HEK293 (cell line): ENCODE measurements around the gene PPIA.
A peak's percentile ranks its signal among the peaks of the same experiment; 100 is the strongest.

Experiments used
- CTCF ChIA-PET: fragments of 350-600 bp; formaldehyde crosslinking; extraction: SDS; loops from one replicate; lab custom pipeline; 2021; ENCODE audit warnings: antibody characterized with exemption; lab: Yijun Ruan, JAX
- POLR2A ChIA-PET: fragments of 300-600 bp; formaldehyde crosslinking; extraction: SDS; loops from one replicate; lab custom pipeline; 2020; ENCODE audit warnings: antibody characterized with exemption, inconsistent platforms; lab: Yijun Ruan, JAX
- H3K27ac ChIP-seq: fragments of 200-500 bp; sonication (Bioruptor generic); 2 replicates; pipeline ENCODE4 v1.5.1; 2014; ENCODE audit warnings: low read depth, low read length, control low read depth, inconsistent platforms; ENCODE audit errors: extremely low read depth
- H3K36me3 ChIP-seq, 2 experiments: fragments of 200-500 bp in 1 of 2; sonication (Bioruptor generic) in 1 of 2; 1 replicate in 1 of 2; 2 replicates in 1 of 2; pipeline ENCODE4 v1.5.1; 2014 to 2017; ENCODE audit warnings: inconsistent platforms in 2 of 2, low read length in 2 of 2; ENCODE audit not compliant: control insufficient read depth in 2 of 2, insufficient read depth in 1 of 2
- H3K4me1 ChIP-seq: fragments of 200-500 bp; sonication (Bioruptor generic); 2 replicates; pipeline ENCODE4 v1.5.1; 2014; ENCODE audit warnings: mild to moderate bottlenecking, low read length, inconsistent platforms; ENCODE audit not compliant: control insufficient read depth, insufficient read depth
- H3K4me3 ChIP-seq: 2 replicates; pipeline ENCODE4 v1.5.1; 2011; ENCODE audit warnings: low read depth, mild to moderate bottlenecking, control low read depth, low read length, moderate library complexity
- H3K9me3 ChIP-seq: fragments of 200-500 bp; sonication (Bioruptor generic); 2 replicates; pipeline ENCODE4 v1.5.1; 2014; ENCODE audit warnings: low read depth, low read length, inconsistent platforms; ENCODE audit not compliant: control insufficient read depth, insufficient read depth
- GFI1B ChIP-seq: fragments of 450-650 bp; formaldehyde crosslinking; IDR thresholded peaks from 2 replicates; pipeline ENCODE4 v1.5.1; 2016; ENCODE audit warnings: missing biosample characterization, missing genetic modification characterization
- GLI4 ChIP-seq: fragments of 450-650 bp; formaldehyde crosslinking; IDR thresholded peaks from 2 replicates; pipeline ENCODE4 v1.5.1; 2016; ENCODE audit warnings: missing biosample characterization, missing genetic modification characterization
- HOXD13 ChIP-seq: sonication (generic); formaldehyde crosslinking; IDR thresholded peaks from 2 replicates; pipeline ENCODE4 v1.8.0; 2022; ENCODE audit warnings: missing genetic modification reagents, borderline replicate concordance
- KLF16 ChIP-seq: fragments of 450-650 bp; formaldehyde crosslinking; IDR thresholded peaks from 2 replicates; pipeline ENCODE4 v1.5.1; 2017; ENCODE audit warnings: missing biosample characterization, missing genetic modification characterization
- KLF7 ChIP-seq: fragments of 450-650 bp; formaldehyde crosslinking; IDR thresholded peaks from 2 replicates; pipeline ENCODE4 v1.5.1; 2016; ENCODE audit warnings: missing biosample characterization, missing genetic modification characterization, borderline replicate concordance
- MEIS1 ChIP-seq: sonication (generic); formaldehyde crosslinking; IDR thresholded peaks from 2 replicates; pipeline ENCODE4 v1.8.1; 2022; ENCODE audit warnings: missing genetic modification reagents, mild to moderate bottlenecking, borderline replicate concordance
- SP2 ChIP-seq: fragments of 450-650 bp; formaldehyde crosslinking; IDR thresholded peaks from 2 replicates; pipeline ENCODE4 v1.5.1; 2016; ENCODE audit warnings: missing biosample characterization, missing genetic modification characterization
- SP3 ChIP-seq: fragments of 450-650 bp; formaldehyde crosslinking; IDR thresholded peaks from 2 replicates; pipeline ENCODE4 v1.5.1; 2016; ENCODE audit warnings: missing biosample characterization, missing genetic modification characterization
- YY1 ChIP-seq: fragments of 450-650 bp; formaldehyde crosslinking; IDR thresholded peaks from 2 replicates; pipeline ENCODE4 v1.5.1; 2018; ENCODE audit warnings: missing biosample characterization, missing genetic modification characterization
- YY2 ChIP-seq: fragments of 450-650 bp; formaldehyde crosslinking; IDR thresholded peaks from 2 replicates; pipeline ENCODE4 v1.5.1; 2016; ENCODE audit warnings: missing biosample characterization, missing genetic modification characterization
- ZBTB8A ChIP-seq: fragments of 450-650 bp; formaldehyde crosslinking; IDR thresholded peaks from 2 replicates; pipeline ENCODE4 v1.5.1; 2016; ENCODE audit warnings: missing biosample characterization, missing genetic modification characterization
- ZNF184 ChIP-seq: fragments of 450-650 bp; IDR thresholded peaks from 2 replicates; pipeline ENCODE4 v1.5.1; 2018; ENCODE audit warnings: missing biosample characterization, mild to moderate bottlenecking, missing genetic modification characterization
- ZNF341 ChIP-seq: fragments of 450-650 bp; formaldehyde crosslinking; IDR thresholded peaks from 2 replicates; pipeline ENCODE4; 2016; ENCODE audit warnings: low read depth, missing biosample characterization, missing genetic modification characterization
- ZNF529 ChIP-seq: fragments of 450-650 bp; formaldehyde crosslinking; IDR thresholded peaks from 2 replicates; pipeline ENCODE4 v1.5.1; 2017; ENCODE audit warnings: missing genetic modification characterization, missing biosample characterization; ENCODE audit not compliant: insufficient replicate concordance
- ZNF530 ChIP-seq: fragments of 450-650 bp; formaldehyde crosslinking; IDR thresholded peaks from 2 replicates; pipeline ENCODE4 v1.5.1; 2016; ENCODE audit warnings: low read depth, missing biosample characterization, missing genetic modification characterization
- ZNF561 ChIP-seq: fragments of 450-650 bp; IDR thresholded peaks from 2 replicates; pipeline ENCODE4 v1.5.1; 2018; ENCODE audit warnings: missing biosample characterization, missing genetic modification characterization, borderline replicate concordance
- ZNF571 ChIP-seq: fragments of 450-650 bp; formaldehyde crosslinking; IDR thresholded peaks from 2 replicates; pipeline ENCODE4 v1.5.0; 2017; ENCODE audit warnings: missing biosample characterization, missing genetic modification characterization
- ZNF660 ChIP-seq: fragments of 450-650 bp; IDR thresholded peaks from 2 replicates; pipeline ENCODE4 v1.5.1; 2018; ENCODE audit warnings: missing biosample characterization, mild to moderate bottlenecking, missing genetic modification characterization
- ZSCAN16 ChIP-seq: fragments of 450-650 bp; formaldehyde crosslinking; IDR thresholded peaks from 2 replicates; pipeline ENCODE4 v1.5.1; 2016; ENCODE audit warnings: missing biosample characterization, missing genetic modification characterization
- TF ChIP-seq, protein P1 (sequence below): fragments of 450-650 bp; formaldehyde crosslinking; IDR thresholded peaks from 2 replicates; pipeline ENCODE4 v1.5.1; 2016; ENCODE audit warnings: missing biosample characterization, missing genetic modification characterization
- TF ChIP-seq, protein P2 (sequence below): fragments of 450-650 bp; formaldehyde crosslinking; IDR thresholded peaks from 2 replicates; pipeline ENCODE4 v1.5.1; 2017; ENCODE audit warnings: missing biosample characterization, missing genetic modification characterization
- TF ChIP-seq, protein P3 (sequence below): fragments of 450-650 bp; formaldehyde crosslinking; IDR thresholded peaks from 2 replicates; pipeline ENCODE4 v1.5.1; 2016; ENCODE audit warnings: missing biosample characterization, missing genetic modification characterization
- TF ChIP-seq, protein P4 (sequence below): fragments of 450-650 bp; IDR thresholded peaks from 2 replicates; pipeline ENCODE4 v1.5.1; 2018; ENCODE audit warnings: missing biosample characterization, missing genetic modification characterization
- TF ChIP-seq, protein P5 (sequence below): fragments of 450-650 bp; formaldehyde crosslinking; IDR thresholded peaks from 2 replicates; pipeline ENCODE4 v1.5.1; 2016; ENCODE audit warnings: missing biosample characterization, missing genetic modification characterization
- TF ChIP-seq, protein P6 (sequence below): sonication (generic); formaldehyde crosslinking; IDR thresholded peaks from 2 replicates; pipeline ENCODE4 v1.8.1; 2022; ENCODE audit warnings: mild to moderate bottlenecking, moderate library complexity, missing genetic modification reagents

PPIA gene

DNA sequence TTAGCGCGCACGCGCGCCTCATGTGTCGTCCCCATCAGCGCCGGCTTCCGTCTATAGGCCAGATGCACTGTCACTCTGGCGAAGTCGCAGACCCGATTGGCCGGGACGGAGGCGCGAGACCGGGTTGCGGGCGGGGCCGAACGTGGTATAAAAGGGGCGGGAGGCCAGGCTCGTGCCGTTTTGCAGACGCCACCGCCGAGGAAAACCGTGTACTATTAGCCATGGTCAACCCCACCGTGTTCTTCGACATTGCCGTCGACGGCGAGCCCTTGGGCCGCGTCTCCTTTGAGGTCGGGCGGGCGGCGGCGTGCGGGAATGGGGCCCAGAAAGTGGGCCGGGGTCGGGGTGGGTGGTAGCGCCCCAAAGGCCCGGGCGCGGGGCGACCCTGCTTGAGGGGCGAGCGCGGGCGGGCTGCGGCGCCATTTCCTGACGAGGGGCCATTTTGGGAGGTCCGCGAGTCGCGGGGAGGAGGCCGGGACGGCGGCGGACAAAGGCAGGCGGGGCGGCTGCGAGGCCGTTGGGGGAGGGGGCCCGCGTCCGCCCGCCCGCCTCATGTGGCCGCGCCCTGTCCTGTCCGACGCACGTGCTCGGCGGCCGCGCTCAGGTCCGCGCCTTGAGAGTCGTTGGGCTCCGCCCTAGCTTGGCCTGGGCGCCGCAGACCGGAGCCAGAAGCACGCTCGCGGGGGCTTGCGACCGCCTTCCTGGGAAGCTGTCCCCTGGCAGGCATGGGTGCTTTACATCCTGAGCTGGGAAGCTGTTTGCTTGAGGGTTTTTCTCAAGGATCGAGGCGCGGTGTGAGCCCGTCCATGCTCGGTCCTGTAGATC, at the start of gene PPIA:
PPIA (plus strand) TSS at position 178 of the 825 bp plus-strand sequence; CDS start at position 222, 44 bp downstream.
- peak within 1 kb of the TSS; percentile 95 for H3K27ac ChIP-seq
- ChIA-PET POLR2A (interaction anchor here (0.6 to 3.0 kb wide), 8 partner anchors 9 to 223 kb away, joined by 3 to 16 read pairs (median 4); partner anchors contain the start of genes DDX56, H2AZ2, OGDH and PURB), CTCF (no interaction called here)
- peaks cover 27 to 43% of the 10 kb centered on the region in 2 experiments; a peak in 2 of 3 replicates for H3K36me3 ChIP-seq
- no peaks in the 10 kb centered on the region for H3K9me3 ChIP-seq
- H3K4me3 ChIP-seq = peak within 1 kb of the TSS; percentile 87
- 0 out of 2 replicates have a peak, but pooled peaks cover 4% of the 10 kb centered on the region for H3K4me1 ChIP-seq
- TF ChIP-seq ZNF571 (tag by site-specific recombination) (no peak), SP2 (tag by site-specific recombination) (peak; percentile 95), ZNF341 (tag by site-specific recombination) (peak; percentile 54), YY2 (tag by site-specific recombination) (0 out of 2 replicates have a peak, but pooled peaks have one; percentile 47), SP3 (tag by site-specific recombination) (peak; percentile 84), ZNF529 (tag by site-specific recombination) (no peak), KLF7 (no peak), KLF16 (0 out of 2 replicates have a peak, but pooled peaks have one; percentile 30), ZNF184 (0 out of 2 replicates have a peak, but pooled peaks have one; percentile 25), GLI4 (tag by site-specific recombination) (peak; percentile 83; the same call in 1 of the 2 replicates), HOXD13 (CRISPR knock-in tag) (peak; percentile 12; the same call in 1 of the 2 replicates), ZNF530 (tag by site-specific recombination) (no peak), ZNF660 (tag by site-specific recombination) (peak; percentile 68; the same call in 1 of the 2 replicates), MEIS1 (peak; percentile 66; the same call in 1 of the 2 replicates), YY1 (tag by site-specific recombination) (peak; percentile 96), ZBTB8A (tag by site-specific recombination) (peak; percentile 75), ZSCAN16 (tag by site-specific recombination) (0 out of 2 replicates have a peak, but pooled peaks have one; percentile 7), GFI1B (tag by site-specific recombination) (0 out of 2 replicates have a peak, but pooled peaks have one; percentile 29), ZNF561 (tag by site-specific recombination) (peak; percentile 76)
- TF ChIP-seq, protein P1, sequence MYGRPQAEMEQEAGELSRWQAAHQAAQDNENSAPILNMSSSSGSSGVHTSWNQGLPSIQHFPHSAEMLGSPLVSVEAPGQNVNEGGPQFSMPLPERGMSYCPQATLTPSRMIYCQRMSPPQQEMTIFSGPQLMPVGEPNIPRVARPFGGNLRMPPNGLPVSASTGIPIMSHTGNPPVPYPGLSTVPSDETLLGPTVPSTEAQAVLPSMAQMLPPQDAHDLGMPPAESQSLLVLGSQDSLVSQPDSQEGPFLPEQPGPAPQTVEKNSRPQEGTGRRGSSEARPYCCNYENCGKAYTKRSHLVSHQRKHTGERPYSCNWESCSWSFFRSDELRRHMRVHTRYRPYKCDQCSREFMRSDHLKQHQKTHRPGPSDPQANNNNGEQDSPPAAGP (tag by site-specific recombination) = peak; percentile 75
- TF ChIP-seq, protein P2, sequence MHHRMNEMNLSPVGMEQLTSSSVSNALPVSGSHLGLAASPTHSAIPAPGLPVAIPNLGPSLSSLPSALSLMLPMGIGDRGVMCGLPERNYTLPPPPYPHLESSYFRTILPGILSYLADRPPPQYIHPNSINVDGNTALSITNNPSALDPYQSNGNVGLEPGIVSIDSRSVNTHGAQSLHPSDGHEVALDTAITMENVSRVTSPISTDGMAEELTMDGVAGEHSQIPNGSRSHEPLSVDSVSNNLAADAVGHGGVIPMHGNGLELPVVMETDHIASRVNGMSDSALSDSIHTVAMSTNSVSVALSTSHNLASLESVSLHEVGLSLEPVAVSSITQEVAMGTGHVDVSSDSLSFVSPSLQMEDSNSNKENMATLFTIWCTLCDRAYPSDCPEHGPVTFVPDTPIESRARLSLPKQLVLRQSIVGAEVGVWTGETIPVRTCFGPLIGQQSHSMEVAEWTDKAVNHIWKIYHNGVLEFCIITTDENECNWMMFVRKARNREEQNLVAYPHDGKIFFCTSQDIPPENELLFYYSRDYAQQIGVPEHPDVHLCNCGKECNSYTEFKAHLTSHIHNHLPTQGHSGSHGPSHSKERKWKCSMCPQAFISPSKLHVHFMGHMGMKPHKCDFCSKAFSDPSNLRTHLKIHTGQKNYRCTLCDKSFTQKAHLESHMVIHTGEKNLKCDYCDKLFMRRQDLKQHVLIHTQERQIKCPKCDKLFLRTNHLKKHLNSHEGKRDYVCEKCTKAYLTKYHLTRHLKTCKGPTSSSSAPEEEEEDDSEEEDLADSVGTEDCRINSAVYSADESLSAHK (tag by site-specific recombination) = no peak
- TF ChIP-seq, protein P3, sequence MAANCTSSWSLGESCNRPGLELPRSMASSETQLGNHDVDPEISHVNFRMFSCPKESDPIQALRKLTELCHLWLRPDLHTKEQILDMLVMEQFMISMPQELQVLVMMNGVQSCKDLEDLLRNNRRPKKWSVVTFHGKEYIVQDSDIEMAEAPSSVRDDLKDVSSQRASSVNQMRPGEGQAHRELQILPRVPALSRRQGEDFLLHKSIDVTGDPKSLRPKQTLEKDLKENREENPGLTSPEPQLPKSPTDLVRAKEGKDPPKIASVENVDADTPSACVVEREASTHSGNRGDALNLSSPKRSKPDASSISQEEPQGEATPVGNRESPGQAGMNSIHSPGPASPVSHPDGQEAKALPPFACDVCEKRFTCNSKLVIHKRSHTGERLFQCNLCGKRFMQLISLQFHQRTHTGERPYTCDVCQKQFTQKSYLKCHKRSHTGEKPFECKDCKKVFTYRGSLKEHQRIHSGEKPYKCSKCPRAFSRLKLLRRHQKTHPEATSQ (tag by site-specific recombination) = no peak
- TF ChIP-seq, protein P4, sequence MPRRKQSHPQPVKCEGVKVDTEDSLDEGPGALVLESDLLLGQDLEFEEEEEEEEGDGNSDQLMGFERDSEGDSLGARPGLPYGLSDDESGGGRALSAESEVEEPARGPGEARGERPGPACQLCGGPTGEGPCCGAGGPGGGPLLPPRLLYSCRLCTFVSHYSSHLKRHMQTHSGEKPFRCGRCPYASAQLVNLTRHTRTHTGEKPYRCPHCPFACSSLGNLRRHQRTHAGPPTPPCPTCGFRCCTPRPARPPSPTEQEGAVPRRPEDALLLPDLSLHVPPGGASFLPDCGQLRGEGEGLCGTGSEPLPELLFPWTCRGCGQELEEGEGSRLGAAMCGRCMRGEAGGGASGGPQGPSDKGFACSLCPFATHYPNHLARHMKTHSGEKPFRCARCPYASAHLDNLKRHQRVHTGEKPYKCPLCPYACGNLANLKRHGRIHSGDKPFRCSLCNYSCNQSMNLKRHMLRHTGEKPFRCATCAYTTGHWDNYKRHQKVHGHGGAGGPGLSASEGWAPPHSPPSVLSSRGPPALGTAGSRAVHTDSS (tag by site-specific recombination) = peak; percentile 46; the same call in 1 of the 2 replicates
- TF ChIP-seq, protein P5, sequence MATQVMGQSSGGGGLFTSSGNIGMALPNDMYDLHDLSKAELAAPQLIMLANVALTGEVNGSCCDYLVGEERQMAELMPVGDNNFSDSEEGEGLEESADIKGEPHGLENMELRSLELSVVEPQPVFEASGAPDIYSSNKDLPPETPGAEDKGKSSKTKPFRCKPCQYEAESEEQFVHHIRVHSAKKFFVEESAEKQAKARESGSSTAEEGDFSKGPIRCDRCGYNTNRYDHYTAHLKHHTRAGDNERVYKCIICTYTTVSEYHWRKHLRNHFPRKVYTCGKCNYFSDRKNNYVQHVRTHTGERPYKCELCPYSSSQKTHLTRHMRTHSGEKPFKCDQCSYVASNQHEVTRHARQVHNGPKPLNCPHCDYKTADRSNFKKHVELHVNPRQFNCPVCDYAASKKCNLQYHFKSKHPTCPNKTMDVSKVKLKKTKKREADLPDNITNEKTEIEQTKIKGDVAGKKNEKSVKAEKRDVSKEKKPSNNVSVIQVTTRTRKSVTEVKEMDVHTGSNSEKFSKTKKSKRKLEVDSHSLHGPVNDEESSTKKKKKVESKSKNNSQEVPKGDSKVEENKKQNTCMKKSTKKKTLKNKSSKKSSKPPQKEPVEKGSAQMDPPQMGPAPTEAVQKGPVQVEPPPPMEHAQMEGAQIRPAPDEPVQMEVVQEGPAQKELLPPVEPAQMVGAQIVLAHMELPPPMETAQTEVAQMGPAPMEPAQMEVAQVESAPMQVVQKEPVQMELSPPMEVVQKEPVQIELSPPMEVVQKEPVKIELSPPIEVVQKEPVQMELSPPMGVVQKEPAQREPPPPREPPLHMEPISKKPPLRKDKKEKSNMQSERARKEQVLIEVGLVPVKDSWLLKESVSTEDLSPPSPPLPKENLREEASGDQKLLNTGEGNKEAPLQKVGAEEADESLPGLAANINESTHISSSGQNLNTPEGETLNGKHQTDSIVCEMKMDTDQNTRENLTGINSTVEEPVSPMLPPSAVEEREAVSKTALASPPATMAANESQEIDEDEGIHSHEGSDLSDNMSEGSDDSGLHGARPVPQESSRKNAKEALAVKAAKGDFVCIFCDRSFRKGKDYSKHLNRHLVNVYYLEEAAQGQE (tag by site-specific recombination) = no peak; the same call in 1 of the 2 replicates
- TF ChIP-seq, protein P6, sequence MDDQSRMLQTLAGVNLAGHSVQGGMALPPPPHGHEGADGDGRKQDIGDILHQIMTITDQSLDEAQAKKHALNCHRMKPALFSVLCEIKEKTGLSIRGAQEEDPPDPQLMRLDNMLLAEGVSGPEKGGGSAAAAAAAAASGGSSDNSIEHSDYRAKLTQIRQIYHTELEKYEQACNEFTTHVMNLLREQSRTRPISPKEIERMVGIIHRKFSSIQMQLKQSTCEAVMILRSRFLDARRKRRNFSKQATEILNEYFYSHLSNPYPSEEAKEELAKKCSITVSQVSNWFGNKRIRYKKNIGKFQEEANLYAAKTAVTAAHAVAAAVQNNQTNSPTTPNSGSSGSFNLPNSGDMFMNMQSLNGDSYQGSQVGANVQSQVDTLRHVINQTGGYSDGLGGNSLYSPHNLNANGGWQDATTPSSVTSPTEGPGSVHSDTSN (CRISPR knock-in tag) = peak; percentile 99
